Measurements from ENCODE around the gene PICK1.
"Not testable (repeated sequence)": the region's sequence is repeated elsewhere in the genome, so short reads cannot be mapped to it uniquely, and the experiment has no call there.

PICK1 gene

GRCh38 chr22:38111925-38112355 is 54.7 kb downstream of the PICK1 start:
- FAIRE-seq (no peak), DNase-seq (ENCODE audit: insufficient read length, low spot score) (no peak)
- TF ChIP-seq TAF1 (IDR thresholded peaks at IDR 0.05; ENCODE audit: low read depth, low read length) (no peak), POLR2A (IDR thresholded peaks at IDR 0.05; ENCODE audit: low read depth, low read length) (no peak), SPI1 (IDR thresholded peaks at IDR 0.05; ENCODE audit: low read depth, low read length) (no peak), PAX5 (IDR thresholded peaks at IDR 0.05; ENCODE audit: insufficient read depth, low read length, severe bottlenecking) (no peak), POU2F2 (IDR thresholded peaks at IDR 0.05; ENCODE audit: low read depth, low read length) (no peak), POLR2AphosphoS5 (IDR thresholded peaks at IDR 0.05; ENCODE audit: low read depth, low read length) (no peak)

DNA sequence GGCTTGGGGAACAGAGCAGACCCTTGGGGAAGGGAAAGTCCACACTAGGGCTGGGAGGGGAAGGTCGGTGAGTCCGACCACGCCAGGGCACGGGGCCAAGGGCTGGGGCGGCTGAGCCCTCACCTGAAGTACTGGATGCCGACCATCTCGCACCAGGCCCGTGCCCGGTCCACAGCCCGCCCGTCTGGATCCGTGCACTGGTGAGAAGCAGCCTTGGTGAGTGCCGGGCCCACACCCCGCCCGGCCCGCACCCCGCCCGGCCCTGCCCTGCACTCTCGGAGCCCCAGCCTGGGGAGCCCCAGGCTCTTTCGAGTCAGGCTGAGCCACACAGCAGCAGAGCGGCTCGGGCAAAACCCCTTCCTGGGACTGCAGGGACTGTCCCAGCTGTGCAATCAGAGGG is 55.2 kb downstream of the PICK1 start:
- DNase-seq (ENCODE audit: insufficient read length, low spot score) (no peak), FAIRE-seq (no peak)
- TF ChIP-seq TAF1 (IDR thresholded peaks at IDR 0.05; ENCODE audit: low read depth, low read length) (no peak), POLR2AphosphoS5 (IDR thresholded peaks at IDR 0.05; ENCODE audit: low read depth, low read length) (no peak), POLR2A (IDR thresholded peaks at IDR 0.05; ENCODE audit: low read depth, low read length) (no peak), PAX5 (IDR thresholded peaks at IDR 0.05; ENCODE audit: insufficient read depth, low read length, severe bottlenecking) (no peak), SPI1 (IDR thresholded peaks at IDR 0.05; ENCODE audit: low read depth, low read length) (no peak), POU2F2 (IDR thresholded peaks at IDR 0.05; ENCODE audit: low read depth, low read length) (no peak)

GRCh38 chr22:38114484-38115398 is 57.5 kb downstream of the PICK1 start:
- FAIRE-seq (peak; percentile 48), DNase-seq (ENCODE audit: insufficient read length, low spot score) (peak; percentile 94)
- TF ChIP-seq POU2F2 (IDR thresholded peaks at IDR 0.05; ENCODE audit: low read depth, low read length) (0 out of 2 replicates have a peak, but pooled peaks have one; percentile 33), SPI1 (IDR thresholded peaks at IDR 0.05; ENCODE audit: low read depth, low read length) (no peak)

- DNase-seq (ENCODE audit: insufficient read length, low spot score) (no peak), FAIRE-seq (no peak)
- TF ChIP-seq TAF1 (IDR thresholded peaks at IDR 0.05; ENCODE audit: low read depth, low read length) (no peak), POLR2A (IDR thresholded peaks at IDR 0.05; ENCODE audit: low read depth, low read length) (no peak), SPI1 (IDR thresholded peaks at IDR 0.05; ENCODE audit: low read depth, low read length) (no peak), PAX5 (IDR thresholded peaks at IDR 0.05; ENCODE audit: insufficient read depth, low read length, severe bottlenecking) (no peak), POLR2AphosphoS5 (IDR thresholded peaks at IDR 0.05; ENCODE audit: low read depth, low read length) (no peak), POU2F2 (IDR thresholded peaks at IDR 0.05; ENCODE audit: low read depth, low read length) (no peak)
These were observed 58.4 kb downstream of the PICK1 start for GRCh38 chr22:38115423-38116205.

GRCh38 chr22:38117556-38117955 is 60.4 kb downstream of the PICK1 start:
- FAIRE-seq; DNase-seq (ENCODE audit: insufficient read length, low spot score): not testable (repeated sequence)

- no peak for DNase-seq (ENCODE audit: insufficient read length, low spot score)
- TF ChIP-seq POLR2AphosphoS5 (IDR thresholded peaks at IDR 0.05; ENCODE audit: low read depth, low read length) = no peak
- TF ChIP-seq POU2F2 (IDR thresholded peaks at IDR 0.05; ENCODE audit: low read depth, low read length) = no peak
- TF ChIP-seq PAX5 (IDR thresholded peaks at IDR 0.05; ENCODE audit: insufficient read depth, low read length, severe bottlenecking) = no peak
- no peak for TF ChIP-seq POLR2A (IDR thresholded peaks at IDR 0.05; ENCODE audit: low read depth, low read length)
- TF ChIP-seq TAF1 (IDR thresholded peaks at IDR 0.05; ENCODE audit: low read depth, low read length) = no peak
- TF ChIP-seq SPI1 (IDR thresholded peaks at IDR 0.05; ENCODE audit: low read depth, low read length) = no peak
- FAIRE-seq = no peak
These were observed 61.0 kb downstream of the PICK1 start for GRCh38 chr22:38118182-38118581.

DNA sequence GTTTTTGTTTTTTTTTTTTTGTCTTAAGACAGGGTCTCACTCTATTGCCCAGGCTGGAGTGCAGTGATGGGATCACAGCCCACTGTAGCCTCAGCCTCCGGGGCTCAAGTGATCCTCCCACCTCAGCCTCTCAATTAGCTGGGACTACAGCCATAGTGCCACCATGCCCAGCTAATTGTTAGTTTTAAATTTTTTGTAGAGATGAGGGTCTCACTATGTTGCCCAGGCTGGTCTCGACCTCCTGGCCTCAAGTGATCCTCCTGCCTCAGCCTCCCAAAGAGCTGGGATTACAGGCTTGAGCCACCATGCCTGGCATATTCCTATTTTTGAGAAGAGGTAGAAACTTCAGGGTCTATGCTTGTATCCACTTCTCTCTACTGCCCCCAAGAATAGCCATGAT is 61.5 kb downstream of the PICK1 start:
- FAIRE-seq; DNase-seq (ENCODE audit: insufficient read length, low spot score): not testable (repeated sequence)

GRCh38 chr22:38120359-38121110 is 63.3 kb downstream of the PICK1 start:
- TF ChIP-seq POU2F2 (IDR thresholded peaks at IDR 0.05; ENCODE audit: low read depth, low read length) (no peak), SPI1 (IDR thresholded peaks at IDR 0.05; ENCODE audit: low read depth, low read length) (no peak), PAX5 (IDR thresholded peaks at IDR 0.05; ENCODE audit: insufficient read depth, low read length, severe bottlenecking) (no peak), POLR2A (IDR thresholded peaks at IDR 0.05; ENCODE audit: low read depth, low read length) (no peak), TAF1 (IDR thresholded peaks at IDR 0.05; ENCODE audit: low read depth, low read length) (no peak)
- DNase-seq (ENCODE audit: insufficient read length, low spot score) (no peak), FAIRE-seq (no peak)

DNA sequence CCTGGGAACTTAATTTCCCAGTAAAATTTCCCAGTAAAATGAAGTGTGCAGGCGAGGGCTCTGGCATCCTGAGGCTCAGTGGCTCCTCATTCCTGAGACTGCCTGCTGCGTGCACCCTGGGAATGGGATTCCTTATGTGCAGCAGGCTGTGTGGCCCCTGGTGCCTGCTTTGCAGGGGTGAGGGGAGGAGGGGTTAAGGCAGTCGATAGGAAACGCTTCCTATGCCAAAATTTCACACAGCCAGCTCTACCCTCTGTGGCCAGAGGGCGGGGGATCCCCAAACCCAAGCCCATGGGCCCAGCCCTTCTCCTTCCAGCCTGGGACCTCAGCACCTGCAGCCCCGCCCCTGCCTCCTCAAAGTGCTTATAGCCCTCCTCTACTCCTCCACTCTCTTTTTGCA is 65.4 kb downstream of the PICK1 start:
- TF ChIP-seq POLR2AphosphoS5 (IDR thresholded peaks at IDR 0.05; ENCODE audit: low read depth, low read length) (no peak), SPI1 (IDR thresholded peaks at IDR 0.05; ENCODE audit: low read depth, low read length) (no peak), POLR2A (IDR thresholded peaks at IDR 0.05; ENCODE audit: low read depth, low read length) (no peak), POU2F2 (IDR thresholded peaks at IDR 0.05; ENCODE audit: low read depth, low read length) (no peak), PAX5 (IDR thresholded peaks at IDR 0.05; ENCODE audit: insufficient read depth, low read length, severe bottlenecking) (no peak), TAF1 (IDR thresholded peaks at IDR 0.05; ENCODE audit: low read depth, low read length) (no peak)
- DNase-seq (ENCODE audit: insufficient read length, low spot score) (no peak), FAIRE-seq (no peak)
